ENCODE results near the gene GBA2. TPM values are rescaled to one million over a fixed set of nuclear protein-coding genes. Genes with fewer than 3 reads are reported as not detected.
A peak's percentile ranks its signal among the peaks of the same experiment; 100 is the strongest.

GBA2 gene
- total RNA-seq, 4 donors from 2014 or later = 71.4 to 111 (median 101) TPM

- Histone ChIP-seq H3K27ac (no peak overlapping the region), H3K4me1 (peaks cover 8 to 13% of the 10 kb centered on the region in 2 donors), H3K27me3 (no peaks in the 10 kb centered on the region), H3K9me3 (no peaks in the 10 kb centered on the region), H3K4me3 (replicated peaks in 1 of 3) (no peak overlapping the region), H3K36me3 (no peaks in the 10 kb centered on the region)
- no peak for TF ChIP-seq POLR2A (IDR thresholded peaks at IDR 0.05)
- TF ChIP-seq CTCF (IDR thresholded peaks at IDR 0.05) = no peak
- intact Hi-C loops (cut with DNase I) = loop anchor here (5.0 kb wide), 1 partner anchor 34 kb away; the partner anchor contains the start of genes FAM221B and TMEM8B
- 93% methylated on average over 12 to 13 of the region's 14 CpGs for WGBS, 2 donors
- DNase-seq = no peak
Measured at GRCh38 chr9:35792826-35793225, 43.8 kb upstream of the GBA2 start.

- Histone ChIP-seq H3K27me3 (no peaks in the 10 kb centered on the region), H3K4me1 (peaks cover 8 to 13% of the 10 kb centered on the region in 2 donors), H3K9me3 (no peaks in the 10 kb centered on the region), H3K27ac (peak overlapping the region in 2 of 3 donors; percentile 27 to 57), H3K36me3 (no peaks in the 10 kb centered on the region), H3K4me3 (replicated peaks in 1 of 3) (peak overlapping the region in 1 of 3 donors; percentile 38)
- no peak for TF ChIP-seq CTCF (IDR thresholded peaks at IDR 0.05)
- TF ChIP-seq POLR2A (IDR thresholded peaks at IDR 0.05) = no peak
- WGBS, 2 donors = 85 to 87% methylated on average over 24 to 26 of the region's 34 CpGs
- DNase-seq = no peak
- intact Hi-C loops (cut with DNase I) = loop anchor here (5.0 kb wide), 1 partner anchor 35 kb away; the partner anchor contains the start of genes FAM221B and TMEM8B
Measured at GRCh38 chr9:35792024-35792813, 43.2 kb upstream of the GBA2 start.

- no peaks in the 10 kb centered on the region for H3K27me3 ChIP-seq
- 15 to 21% methylated on average over 14 to 23 of the region's 64 CpGs for WGBS, 2 donors
Measured at GRCh38 chr9:35791297-35791921, 42.4 kb upstream of the GBA2 start, which contains the start of gene NPR2. NPR2 (plus strand) TSS chr9:35791591; CDS start chr9:35792409, 818 bp downstream.

GRCh38 chr9:35790385-35791296 is 41.6 kb upstream of the GBA2 start:
- no peaks in the 10 kb centered on the region for H3K9me3 ChIP-seq
- peak; percentile 70 to 73 for DNase-seq
- peak overlapping the region in 1 of 3 donors; percentile 38 for H3K4me3 ChIP-seq (replicated peaks in 1 of 3)
- WGBS, 2 donors = 53 to 55% methylated on average over 34 to 37 of the region's 37 CpGs
- H3K27ac ChIP-seq = no peak overlapping the region
- H3K36me3 ChIP-seq = no peaks in the 10 kb centered on the region
- intact Hi-C loops (cut with DNase I) = loop anchor here (5.0 kb wide), 1 partner anchor 37 kb away; the partner anchor contains the start of genes FAM221B and TMEM8B
- TF ChIP-seq POLR2A (IDR thresholded peaks at IDR 0.05) (no peak), CTCF (IDR thresholded peaks at IDR 0.05) (peak; percentile 57 to 98 (median 85))
- peaks cover 8 to 13% of the 10 kb centered on the region in 2 donors for H3K4me1 ChIP-seq
- H3K27me3 ChIP-seq = no peaks in the 10 kb centered on the region

More at GRCh38 chr9:35791297-35791921, 42.4 kb upstream of the GBA2 start, which contains the start of gene NPR2:
- peak; percentile 37 to 43 for DNase-seq
- peak within 1 kb of the TSS in 2 of 3 donors; percentile 27 to 57 for H3K27ac ChIP-seq
- intact Hi-C loops (cut with DNase I) = loop anchor here (5.0 kb wide), 1 partner anchor 36 kb away; the partner anchor contains the start of genes FAM221B and TMEM8B
- no peak for TF ChIP-seq POLR2A (IDR thresholded peaks at IDR 0.05)
- TF ChIP-seq CTCF (IDR thresholded peaks at IDR 0.05) = peak in 1 of 6 experiments; percentile 7
- H3K36me3 ChIP-seq = no peaks in the 10 kb centered on the region
- H3K9me3 ChIP-seq = no peaks in the 10 kb centered on the region
- peak within 1 kb of the TSS in 1 of 3 donors; percentile 38 for H3K4me3 ChIP-seq (replicated peaks in 1 of 3)
- peaks cover 8 to 13% of the 10 kb centered on the region in 2 donors for H3K4me1 ChIP-seq

Data from thyroid gland (tissue), 4 donors.